Psoas muscle (tissue), 8 donors: ENCODE results near the gene CRYGS. TPM values are rescaled to one million over a fixed set of nuclear protein-coding genes. Genes with fewer than 3 reads are reported as not detected.

Experiments used
- ATAC-seq, 4 donors: fragments of 200-7000 bp; cut with Tn5 transposase; one replicate each; pipeline ENCODE4 v1.9.1; 2020; ENCODE audit warnings: moderate library complexity in 3 of 4, mild to moderate bottlenecking in 2 of 4
- DNase-seq, 2 donors: peaks; one replicate each; pipeline ENCODE4 v3.0.0-alpha.2; 2020
- H3K27ac ChIP-seq: fragments of 200-600 bp; one replicate; pipeline ENCODE4 v1.8.0; 2022
- H3K27me3 ChIP-seq, 3 donors: fragments of 200-600 bp in 1 of 3; one replicate each; pipeline versions ENCODE4 v1.6.1 to v1.8.0; 2013 to 2022; ENCODE audit warnings: low read length in 2 of 3, mild to moderate bottlenecking in 2 of 3, moderate library complexity in 1 of 3; ENCODE audit not compliant: insufficient read depth in 3 of 3
- H3K36me3 ChIP-seq, 2 donors: fragments of 200-600 bp in 1 of 2; one replicate each; pipeline versions ENCODE4 v1.6.1 to v1.8.0; 2013 to 2022; ENCODE audit warnings: low read depth in 1 of 2, mild to moderate bottlenecking in 1 of 2, moderate library complexity in 1 of 2; ENCODE audit not compliant: insufficient read depth in 1 of 2
- H3K4me1 ChIP-seq: fragments of 200-600 bp; one replicate; pipeline ENCODE4 v1.8.0; 2022
- H3K4me3 ChIP-seq: fragments of 200-600 bp; one replicate; pipeline ENCODE4 v1.8.0; 2022; ENCODE audit warnings: mild to moderate bottlenecking
- H3K9me3 ChIP-seq: fragments of 200-600 bp; one replicate; pipeline ENCODE4 v1.8.0; 2022
- CTCF ChIP-seq: fragments of 200-600 bp; IDR thresholded peaks from one replicate; pipeline ENCODE4 v1.8.0; 2022; ENCODE audit warnings: antibody characterized with exemption
- WGBS, 3 donors: extraction: QIAGEN DNeasy Blood & Tissue Kit; methylation state at CpG; one replicate each; pipeline versions ENCODE4 v1.1.6 to v1.1.7; 2013; 5-methylcytosine and 5-hydroxymethylcytosine counted together
- intact Hi-C, 2 donors: fragments of 100-400 bp; cut with DNase I; formaldehyde crosslinking; loops; one replicate each; pipeline versions ENCODE4 v1.11.0 to v1.14.2; 2022
- polyA plus RNA-seq, 3 donors: library from polyadenylated mRNA; stranded (reverse); fragments of 200-250 nt; gene quantifications; one replicate each; pipeline ENCODE4 v1.2.3, GENCODE V29; 2013
- total RNA-seq, 4 donors: library from RNA; stranded (reverse); fragmentation: NEBNext Ultra II Directional in 2 of 4; extraction: Animal tissue kit (Norgen Biotek cat#: 25700) in 2 of 4; gene quantifications; one replicate each; pipeline versions ENCODE4 v1.2.1 to v1.2.4, GENCODE V29; 2021 to 2023
- donor health status: healthy with polysubstance abuse.
- donor health status: DM: no; HTN: no; CAD: no; lungs with moderate emphysema.
- donor health status: Bipolar disorder and iron deficiency.
- donor health status: healthy.
- donor health status: DM: yes; HTN: yes; CAD: no.
- donor health status: DM: no; HTN: no; CAD: no.
- donor health status: DM: no; HTN: no; CAD: no.
- donor health status: DM: yes; HTN: yes; CAD: no.

CRYGS gene
- total and polyA plus RNA-seq, 7 donors, result 0.30 to 1.0 (median 0.56) TPM

DNA sequence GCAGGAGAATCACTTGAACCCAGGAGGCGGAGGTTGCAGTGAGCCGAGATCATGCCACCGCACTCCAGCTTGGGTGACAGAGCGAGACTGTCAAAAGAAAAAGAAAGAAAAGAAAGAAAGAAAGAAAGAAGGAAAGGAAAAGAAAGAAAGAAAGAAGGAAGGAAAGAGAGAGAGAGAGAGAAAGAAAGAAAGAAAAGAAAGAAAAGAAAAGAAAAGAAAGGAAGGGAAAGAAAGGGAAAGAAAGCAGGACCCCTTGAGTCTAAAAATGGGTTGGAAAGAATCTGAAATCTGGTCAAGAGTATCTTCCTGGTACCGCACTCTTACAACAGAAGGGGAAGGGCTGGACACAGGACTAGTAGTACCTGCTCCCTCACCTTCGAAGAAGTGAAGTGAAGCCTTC lies 19.6 kb downstream of the CRYGS start:
- DNase-seq (no peak), ATAC-seq (no peak)
- peaks cover 0 to 7% (median 4%) of the 10 kb centered on the region in 3 donors for H3K27me3 ChIP-seq
- H3K4me1 ChIP-seq, result no peaks in the 10 kb centered on the region
- WGBS, 3 donors, result 92 to 96% (median 96%) methylated on average over 6 of the region's 6 CpGs
- no peaks in the 10 kb centered on the region for H3K36me3 ChIP-seq
- no peak overlapping the region for H3K27ac ChIP-seq
- no peak for TF ChIP-seq CTCF
- no peak overlapping the region for H3K4me3 ChIP-seq
- intact Hi-C loops, result no loop called here
- no peaks in the 10 kb centered on the region for H3K9me3 ChIP-seq

DNA sequence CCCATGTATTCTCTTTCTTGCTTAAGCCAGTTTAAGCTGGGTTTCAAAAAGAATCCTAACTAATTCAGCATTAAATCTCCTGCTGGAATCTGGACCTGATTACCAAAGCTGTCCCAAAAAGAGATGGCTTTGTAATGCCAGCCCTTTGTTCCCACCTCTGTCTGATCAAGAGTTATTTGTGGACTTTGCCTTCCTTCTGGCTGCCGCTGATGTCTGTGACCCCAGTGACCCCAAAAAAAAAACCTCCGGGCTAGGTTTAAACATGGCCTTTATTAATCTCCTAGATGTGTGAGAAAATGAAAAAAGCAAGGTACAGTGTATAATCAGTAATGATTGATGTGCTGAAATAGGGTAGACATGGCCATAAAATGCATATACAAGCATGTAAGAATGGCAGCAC lies 20.7 kb downstream of the CRYGS start:
- intact Hi-C loops, result no loop called here
- no peak overlapping the region for H3K4me3 ChIP-seq
- peaks cover 0 to 7% (median 4%) of the 10 kb centered on the region in 3 donors for H3K27me3 ChIP-seq
- no peak for TF ChIP-seq CTCF
- WGBS, 3 donors, result 5 to 9% (median 8%) methylated on average over 2 of the region's 2 CpGs
- no peaks in the 10 kb centered on the region for H3K9me3 ChIP-seq
- no peaks in the 10 kb centered on the region for H3K36me3 ChIP-seq
- DNase-seq, result no peak
- no peak overlapping the region for H3K27ac ChIP-seq
- H3K4me1 ChIP-seq, result no peaks in the 10 kb centered on the region
- no peak for ATAC-seq

GRCh38 chr3:186523022-186523421 lies 21.2 kb downstream of the CRYGS start:
- ATAC-seq (no peak), DNase-seq (no peak)
- Histone ChIP-seq H3K27ac (no peak overlapping the region), H3K4me1 (no peaks in the 10 kb centered on the region), H3K4me3 (no peak overlapping the region), H3K9me3 (no peaks in the 10 kb centered on the region), H3K27me3 (peaks cover 0 to 9% (median 4%) of the 10 kb centered on the region in 3 donors), H3K36me3 (no peaks in the 10 kb centered on the region)
- intact Hi-C loops, result no loop called here
- no peak for TF ChIP-seq CTCF
- 63 to 72% (median 63%) methylated on average over 6 of the region's 6 CpGs for WGBS, 3 donors

DNA sequence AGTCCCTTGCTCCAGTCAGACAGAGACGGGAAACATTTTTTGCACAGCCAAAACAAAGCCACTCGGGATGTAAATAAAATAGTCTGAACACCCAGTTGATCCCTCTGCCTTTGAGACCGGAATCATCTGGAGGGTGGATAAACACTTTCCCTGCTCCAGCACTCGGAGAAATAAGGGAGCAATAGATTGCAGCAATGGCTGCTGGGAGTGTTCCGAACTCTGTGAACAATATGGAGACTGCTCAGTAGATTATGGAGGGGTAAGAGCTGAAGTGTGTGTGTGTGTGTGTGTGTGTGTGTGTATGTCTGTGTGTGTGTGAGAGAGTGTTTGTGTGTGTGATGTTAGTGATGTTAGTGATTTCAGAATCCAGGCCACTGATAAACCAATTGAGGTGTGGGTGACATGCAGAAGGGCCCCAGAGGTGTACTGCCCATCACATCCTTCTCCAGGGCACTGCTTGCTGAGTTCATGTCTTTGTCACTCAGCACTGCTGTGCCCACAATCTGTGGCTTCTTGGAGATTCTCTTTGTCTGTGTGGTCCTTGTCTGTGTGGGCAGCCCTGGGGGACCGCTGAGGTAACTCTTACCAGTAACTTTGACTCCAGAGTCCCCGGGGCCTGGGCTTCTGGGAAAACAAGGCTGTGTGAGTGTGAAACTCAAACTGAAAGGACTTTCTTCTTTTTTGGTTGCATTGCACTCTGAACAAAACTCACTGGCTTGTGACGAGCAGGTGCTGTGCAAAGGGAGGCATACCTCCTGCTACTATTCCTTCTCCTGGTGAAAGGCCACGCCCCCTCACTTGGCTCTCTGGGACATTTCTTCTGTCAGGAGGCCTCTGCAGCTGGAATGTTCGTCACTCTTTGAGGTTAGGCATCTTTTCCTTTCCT lies 23.0 kb downstream of the CRYGS start:
- no peak for ATAC-seq
- Histone ChIP-seq H3K4me1 (no peaks in the 10 kb centered on the region), H3K27ac (no peak overlapping the region), H3K27me3 (peaks cover 0 to 10% (median 4%) of the 10 kb centered on the region in 3 donors), H3K4me3 (no peak overlapping the region), H3K9me3 (no peaks in the 10 kb centered on the region), H3K36me3 (no peaks in the 10 kb centered on the region)
- 61 to 70% (median 65%) methylated on average over 10 of the region's 10 CpGs for WGBS, 3 donors
- intact Hi-C loops, result no loop called here
- TF ChIP-seq CTCF, result no peak
- no peak for DNase-seq
